ENCODE results near the gene ATP5F1A. TPM values are rescaled to one million over a fixed set of nuclear protein-coding genes. Genes with fewer than 3 reads are reported as not detected.

The ATP5F1A gene
- polyA plus RNA-seq, 1 donor (not counting 4 experiments of a cell fraction or from before 2014, with no cell fraction given) = 512 TPM

- H3K4me3 ChIP-seq (ENCODE audit: control insufficient read depth in 2 of 3, extremely low read depth in 1 of 3, insufficient read depth in 2 of 3, low read depth in 1 of 3, low read length in 3 of 3) = no peak overlapping the region
- H3K9ac ChIP-seq (ENCODE audit: control insufficient read depth, extremely low read depth, insufficient read depth, low read length) = no peak overlapping the region
- H3K9me1 ChIP-seq (ENCODE audit: control insufficient read depth, extremely low read depth, insufficient read depth, low read length) = no peaks in the 10 kb centered on the region
- H4K20me1 ChIP-seq (ENCODE audit: control insufficient read depth, extremely low read depth, insufficient read depth, low read length) = no peaks in the 10 kb centered on the region
- peaks cover 4 to 5% of the 10 kb centered on the region in 2 experiments for H3K36me3 ChIP-seq (ENCODE audit: control insufficient read depth in 2 of 2, extremely low read depth in 1 of 2, insufficient read depth in 2 of 2, low read length in 2 of 2)
- H3K4me2 ChIP-seq (ENCODE audit: control insufficient read depth, extremely low read depth, insufficient read depth, low read depth, low read length) = no peak overlapping the region
- no peak overlapping the region for H3K27ac ChIP-seq (ENCODE audit: control insufficient read depth, insufficient read depth, low read length)
- FAIRE-seq (peak; percentile 82), DNase-seq (ENCODE audit: low read depth, low spot score) (no peak)
- H3K79me2 ChIP-seq (ENCODE audit: control insufficient read depth, insufficient read depth, low read length) = peaks cover 23% of the 10 kb centered on the region
- H3K9me3 ChIP-seq (ENCODE audit: control insufficient read depth, low read depth, low read length) = no peaks in the 10 kb centered on the region
- peaks cover 29% of the 10 kb centered on the region for H3K4me1 ChIP-seq (ENCODE audit: control insufficient read depth, extremely low read depth, insufficient read depth, low read length)
- H2AFZ ChIP-seq (ENCODE audit: control insufficient read depth, low read length) = no peak overlapping the region
- dilution Hi-C loops (cut with MboI; ENCODE audit: extremely low pct_ligation_motif_present, low sequenced_read_pairs) = no loop called here
- no peaks in the 10 kb centered on the region for H3K27me3 ChIP-seq (ENCODE audit: control insufficient read depth, extremely low read depth, insufficient read depth, low read length)
- TF ChIP-seq EZH2 (IDR thresholded peaks at IDR 0.05; ENCODE audit: low read length) = no peak
- peak; percentile 30 to 59 (median 56) for TF ChIP-seq CTCF (optimal IDR thresholded peaks at IDR 0.05 in 1 of 3, IDR thresholded peaks at IDR 0.05 in 1 of 3, conservative IDR thresholded peaks at IDR 0.05 in 1 of 3; ENCODE audit: extremely low read depth in 1 of 3, insufficient read depth in 2 of 3, low read length in 3 of 3)
Measured at GRCh38 chr18:46073474-46074331, 24.4 kb downstream of the ATP5F1A start.

GRCh38 chr18:46072959-46073358 is 25.1 kb downstream of the ATP5F1A start:
- Histone ChIP-seq H3K27me3 (ENCODE audit: control insufficient read depth, extremely low read depth, insufficient read depth, low read length) (no peaks in the 10 kb centered on the region), H3K4me3 (ENCODE audit: control insufficient read depth in 2 of 3, extremely low read depth in 1 of 3, insufficient read depth in 2 of 3, low read depth in 1 of 3, low read length in 3 of 3) (no peak overlapping the region), H3K4me2 (ENCODE audit: control insufficient read depth, extremely low read depth, insufficient read depth, low read depth, low read length) (no peak overlapping the region), H3K36me3 (ENCODE audit: control insufficient read depth in 2 of 2, extremely low read depth in 1 of 2, insufficient read depth in 2 of 2, low read length in 2 of 2) (peaks cover 4 to 5% of the 10 kb centered on the region in 2 experiments), H3K9ac (ENCODE audit: control insufficient read depth, extremely low read depth, insufficient read depth, low read length) (no peak overlapping the region), H3K27ac (ENCODE audit: control insufficient read depth, insufficient read depth, low read length) (no peak overlapping the region), H3K9me3 (ENCODE audit: control insufficient read depth, low read depth, low read length) (no peaks in the 10 kb centered on the region), H2AFZ (ENCODE audit: control insufficient read depth, low read length) (no peak overlapping the region), H4K20me1 (ENCODE audit: control insufficient read depth, extremely low read depth, insufficient read depth, low read length) (no peaks in the 10 kb centered on the region), H3K9me1 (ENCODE audit: control insufficient read depth, extremely low read depth, insufficient read depth, low read length) (no peaks in the 10 kb centered on the region), H3K4me1 (ENCODE audit: control insufficient read depth, extremely low read depth, insufficient read depth, low read length) (peaks cover 32% of the 10 kb centered on the region), H3K79me2 (ENCODE audit: control insufficient read depth, insufficient read depth, low read length) (peaks cover 29% of the 10 kb centered on the region)
- FAIRE-seq (no peak), DNase-seq (ENCODE audit: low read depth, low spot score) (no peak)
- TF ChIP-seq CTCF (optimal IDR thresholded peaks at IDR 0.05 in 1 of 3, IDR thresholded peaks at IDR 0.05 in 1 of 3, conservative IDR thresholded peaks at IDR 0.05 in 1 of 3; ENCODE audit: extremely low read depth in 1 of 3, insufficient read depth in 2 of 3, low read length in 3 of 3) = no peak
- no peak for TF ChIP-seq EZH2 (IDR thresholded peaks at IDR 0.05; ENCODE audit: low read length)
- dilution Hi-C loops (cut with MboI; ENCODE audit: extremely low pct_ligation_motif_present, low sequenced_read_pairs) = no loop called here
